Right hindlimb (tissue), 1 donor: ENCODE measurements around the gene ABLIM3.
"Not testable (repeated sequence)": the region's sequence is repeated elsewhere in the genome, so short reads cannot be mapped to it uniquely, and the experiment has no call there.

Experiments used
- DNase-seq: peaks from one replicate; pipeline ENCODE4 v3.0.0-alpha.2; 2018

ABLIM3 gene

DNA sequence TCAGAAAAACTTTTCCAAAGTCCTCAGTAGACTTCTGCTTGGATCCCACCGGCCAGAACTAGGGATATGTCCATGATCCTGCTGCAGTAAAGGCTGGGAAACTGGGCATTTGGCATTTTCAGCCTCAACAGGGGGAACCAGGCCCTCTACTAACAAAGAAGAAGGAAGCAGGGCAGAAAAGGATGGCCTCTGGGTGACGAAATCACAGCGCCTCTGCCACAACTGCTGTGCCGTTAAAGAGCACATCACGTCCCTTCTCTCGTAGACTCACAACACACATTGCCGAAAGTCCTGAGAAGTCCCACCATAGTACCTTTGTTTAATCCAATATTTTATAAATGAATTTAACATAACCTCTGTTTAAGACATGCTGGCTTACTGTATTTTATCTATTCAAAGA lies 120.0 kb downstream of the ABLIM3 start:
- DNase-seq: no peak

- no peak for DNase-seq
These were observed 121.0 kb downstream of the ABLIM3 start for GRCh38 chr5:149262315-149262714.

DNA sequence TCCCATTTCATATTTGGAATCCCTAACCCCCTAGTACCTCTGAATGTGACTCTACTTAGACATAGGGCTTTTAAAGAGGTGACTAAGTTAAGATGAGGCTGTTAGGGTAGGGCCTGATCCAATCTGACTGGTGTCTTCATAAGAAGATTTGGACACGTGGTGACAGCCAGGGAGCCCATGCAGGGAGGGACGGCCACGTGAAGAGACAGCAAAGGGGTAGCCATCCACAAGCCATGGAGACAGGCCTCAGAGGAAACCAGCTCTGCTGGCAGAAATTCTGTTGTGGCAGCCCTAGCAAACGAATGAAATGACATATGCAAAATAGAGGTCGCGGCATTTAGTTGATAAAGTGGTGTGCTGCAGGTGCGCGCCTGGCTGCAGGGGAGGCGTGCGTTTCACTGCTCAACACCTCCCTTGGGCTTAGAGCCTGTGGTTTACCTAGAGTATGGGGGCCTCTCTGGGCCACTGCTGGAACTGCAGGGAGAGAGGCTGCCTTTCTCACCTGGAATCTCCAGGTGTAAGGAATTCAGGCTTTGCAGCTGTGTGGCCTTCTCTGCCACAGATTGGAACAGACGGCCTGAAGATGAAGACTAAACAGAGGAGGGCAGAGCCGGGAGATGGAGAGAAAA lies 123.3 kb downstream of the ABLIM3 start:
- DNase-seq: no peak

- no peak for DNase-seq
These were observed 123.8 kb downstream of the ABLIM3 start for GRCh38 chr5:149265068-149265465.

DNA sequence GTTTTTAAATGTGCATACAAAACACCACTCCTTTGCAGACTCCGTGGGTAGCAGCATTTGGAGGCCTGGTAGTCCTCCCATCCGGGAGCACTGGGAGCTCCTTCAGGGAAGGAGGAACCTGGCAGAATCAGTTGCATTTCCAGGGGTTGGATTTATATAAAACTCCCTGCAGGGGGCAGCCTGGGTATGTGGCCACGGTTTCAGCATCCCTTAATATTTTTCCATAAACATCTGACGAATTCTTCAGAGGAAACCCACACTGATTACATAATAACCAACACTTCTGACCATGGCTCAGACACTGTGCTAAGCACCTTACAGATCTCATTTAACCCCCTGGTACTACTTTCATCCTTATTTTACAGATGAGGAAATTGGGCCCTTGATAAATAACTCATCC lies 124.3 kb downstream of the ABLIM3 start:
- DNase-seq: no peak

GRCh38 chr5:149267241-149267973 lies 126.1 kb downstream of the ABLIM3 start:
- DNase-seq: no peak

GRCh38 chr5:149268928-149269557 lies 127.8 kb downstream of the ABLIM3 start:
- no peak for DNase-seq

- DNase-seq: no peak
These were observed 130.0 kb downstream of the ABLIM3 start for GRCh38 chr5:149271195-149271715.

DNA sequence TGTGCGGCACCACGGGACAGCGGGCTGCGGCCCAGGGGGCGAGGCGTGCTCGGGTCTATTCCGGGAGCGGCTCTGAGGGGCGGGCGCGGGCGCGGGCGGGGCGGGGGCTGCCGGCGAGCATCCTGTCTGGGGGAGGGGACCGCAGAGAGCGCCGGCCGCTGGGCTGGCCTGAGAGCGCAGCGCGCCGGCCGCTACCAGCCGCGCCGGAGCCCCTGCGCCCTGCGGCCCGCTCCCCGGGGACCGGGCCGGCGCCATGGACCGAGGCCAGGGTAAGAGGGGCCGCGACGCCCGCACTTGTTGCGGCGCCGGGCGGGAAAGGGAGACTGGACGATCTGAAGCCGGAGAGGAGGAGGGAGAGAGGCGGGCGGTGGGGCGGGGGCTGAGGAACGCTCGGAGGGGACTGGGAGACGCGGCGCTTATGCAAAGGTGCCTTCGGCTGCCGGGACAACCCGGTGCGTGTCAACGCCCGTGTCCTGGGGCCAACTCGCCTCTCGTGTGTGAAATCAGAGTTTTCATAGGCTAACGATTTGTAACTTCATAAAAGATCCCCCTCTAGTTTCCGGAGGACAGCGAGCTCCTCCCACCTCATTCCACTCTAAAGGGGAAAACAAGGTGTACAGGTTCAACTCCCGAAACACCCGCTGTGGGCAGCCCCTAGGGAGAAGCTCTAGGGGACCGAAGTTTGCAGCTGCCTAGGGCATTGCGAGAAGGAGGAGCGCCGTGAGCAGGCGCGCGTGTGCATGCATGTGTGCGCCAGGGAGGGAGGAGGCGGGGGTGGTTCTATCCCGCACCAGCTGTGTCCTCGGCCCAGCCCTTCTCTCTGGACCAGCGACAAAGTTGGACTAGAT lies 130.6 kb downstream of the ABLIM3 start, which contains the start of gene AFAP1L1:
AFAP1L1 (plus strand) TSS at position 144 of the 848 bp plus-strand sequence; CDS start at position 254, 110 bp downstream.
- peak; percentile 73 for DNase-seq

GRCh38 chr5:149272781-149273180 lies 131.5 kb downstream of the ABLIM3 start:
- not testable (repeated sequence) for DNase-seq

GRCh38 chr5:149273237-149273636 lies 131.9 kb downstream of the ABLIM3 start:
- no peak for DNase-seq

DNA sequence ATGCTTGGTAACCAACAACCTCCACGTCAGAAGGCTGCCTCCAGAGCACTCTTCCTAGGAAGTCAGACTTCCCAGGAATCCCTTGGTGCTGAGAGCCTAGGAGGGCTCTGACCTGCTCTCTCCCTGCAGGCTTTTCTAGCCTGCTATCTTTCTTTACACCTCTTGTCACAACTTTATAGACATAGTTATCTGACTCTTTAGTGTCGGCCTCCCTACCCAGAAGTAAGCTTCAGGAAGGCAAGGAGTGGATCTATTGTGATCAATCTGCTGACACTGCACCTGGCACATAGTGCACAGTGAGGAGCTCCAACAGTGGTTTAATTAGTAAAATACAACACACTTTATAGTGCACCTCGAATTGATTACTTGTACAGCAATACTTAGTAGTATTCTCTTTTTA lies 132.7 kb downstream of the ABLIM3 start:
- no peak for DNase-seq

GRCh38 chr5:149274939-149275338 lies 133.6 kb downstream of the ABLIM3 start:
- DNase-seq: no peak

DNA sequence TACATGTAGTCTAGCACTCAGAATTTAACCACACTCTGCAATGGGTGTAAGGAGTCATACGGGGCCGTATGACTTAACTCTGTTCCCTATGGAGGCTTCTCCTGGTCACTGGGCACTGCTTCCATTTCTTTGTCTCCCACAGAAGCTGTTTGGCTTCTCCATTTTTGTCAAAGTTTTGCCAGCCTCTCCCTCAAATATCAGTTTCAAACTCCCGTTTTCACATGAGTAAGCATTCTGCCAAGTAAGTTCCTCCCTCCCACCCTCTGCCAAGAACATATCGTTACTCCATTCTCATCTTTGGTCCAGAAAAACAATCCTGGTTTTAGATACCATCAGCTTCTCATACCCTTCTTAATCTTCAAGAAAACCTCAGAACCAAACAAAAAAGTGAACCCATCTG lies 136.5 kb downstream of the ABLIM3 start:
- DNase-seq: no peak

DNA sequence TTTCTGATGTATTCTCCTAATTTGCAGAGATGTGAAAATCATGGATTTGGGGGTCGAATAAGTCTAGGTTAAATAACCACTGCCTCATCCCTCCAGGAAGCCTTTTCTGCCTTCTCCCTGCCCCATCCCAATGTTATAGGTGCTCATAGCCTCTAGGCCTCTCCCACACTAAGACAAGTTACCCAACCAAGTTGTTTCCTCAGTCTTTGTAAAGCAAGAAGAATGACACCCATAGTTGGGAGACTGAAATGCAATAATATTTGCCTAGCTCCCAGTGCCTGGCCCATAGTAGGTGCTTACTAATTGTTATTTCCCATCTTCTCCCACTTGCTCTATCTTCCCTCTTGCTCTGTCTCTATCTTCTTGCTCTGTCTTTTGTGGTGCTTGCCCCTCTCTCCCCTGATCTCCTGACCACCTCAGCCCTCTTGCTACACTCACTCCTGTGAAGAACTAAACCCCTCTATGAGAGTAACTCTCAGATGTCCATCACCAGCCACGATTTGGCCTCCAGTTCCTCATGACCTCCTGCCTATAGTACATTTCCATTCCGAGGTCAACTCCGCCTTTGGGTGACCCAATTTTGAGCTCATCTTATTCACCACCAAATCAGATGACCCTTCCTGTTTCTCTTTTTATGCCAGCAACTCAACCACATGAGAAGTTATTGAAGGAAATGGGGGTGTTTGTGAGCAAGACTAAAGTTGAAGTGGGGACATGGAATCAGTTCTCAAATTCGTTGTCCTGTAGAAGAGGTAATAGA lies 137.3 kb downstream of the ABLIM3 start:
- no peak for DNase-seq

DNA sequence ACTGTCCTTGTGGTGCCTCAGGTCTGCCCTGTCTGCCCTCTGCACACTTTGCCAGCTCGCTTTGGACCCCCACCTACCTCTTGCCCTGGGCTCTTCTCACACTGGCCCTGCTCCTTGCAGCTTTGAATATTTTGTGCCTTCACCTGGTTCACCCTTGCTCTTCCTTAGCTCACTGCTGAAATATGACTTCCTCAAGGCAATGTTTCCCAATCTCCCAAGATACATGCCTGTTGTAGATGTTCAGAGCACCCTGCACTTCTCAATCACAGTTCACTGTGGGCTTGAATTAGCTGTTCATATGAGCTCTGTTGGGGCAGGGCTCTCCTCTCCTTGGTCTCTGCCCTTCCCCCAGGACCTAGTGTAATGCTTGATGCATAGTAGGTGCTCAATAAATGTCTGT lies 138.4 kb downstream of the ABLIM3 start:
- DNase-seq: no peak

DNA sequence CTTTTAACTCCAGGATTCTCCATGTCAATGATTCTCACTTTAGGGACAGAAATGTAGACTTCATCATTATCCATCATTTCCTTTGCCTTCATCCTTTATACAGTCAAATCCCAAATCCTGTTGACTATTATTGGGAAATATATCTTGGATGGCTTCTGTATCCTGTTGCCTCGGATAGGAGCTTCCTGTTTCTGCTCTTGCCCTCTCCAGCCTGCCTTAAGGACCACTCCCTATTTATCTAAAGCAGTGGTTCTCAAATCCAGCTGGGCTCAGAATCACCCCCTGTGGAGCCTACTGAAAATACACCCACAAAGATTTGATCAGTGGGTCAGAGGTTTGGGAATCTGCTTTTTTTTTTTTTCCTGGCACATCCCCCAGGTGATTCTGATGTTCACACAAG lies 138.8 kb downstream of the ABLIM3 start:
- DNase-seq: no peak

DNA sequence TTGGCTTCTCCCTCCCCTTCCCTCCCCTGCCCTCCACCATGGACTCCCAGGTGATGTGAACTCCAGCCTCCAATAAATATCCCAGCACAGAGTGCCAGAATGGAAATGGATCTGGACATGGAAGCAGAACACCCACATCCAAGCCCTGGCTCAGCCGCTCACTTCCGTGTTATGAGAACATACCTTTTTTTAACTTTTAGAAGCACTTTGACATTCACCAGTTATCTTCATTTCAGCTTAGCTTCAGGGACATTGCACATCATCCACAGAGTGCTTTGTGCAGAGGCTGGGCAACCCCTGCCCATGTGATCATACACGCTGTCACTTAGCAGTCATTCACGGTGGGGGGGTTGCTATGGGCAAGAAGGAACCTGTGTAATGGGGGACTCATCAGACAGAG lies 139.5 kb downstream of the ABLIM3 start:
- DNase-seq: no peak

GRCh38 chr5:149282027-149282965 lies 141.0 kb downstream of the ABLIM3 start:
- DNase-seq: no peak

DNA sequence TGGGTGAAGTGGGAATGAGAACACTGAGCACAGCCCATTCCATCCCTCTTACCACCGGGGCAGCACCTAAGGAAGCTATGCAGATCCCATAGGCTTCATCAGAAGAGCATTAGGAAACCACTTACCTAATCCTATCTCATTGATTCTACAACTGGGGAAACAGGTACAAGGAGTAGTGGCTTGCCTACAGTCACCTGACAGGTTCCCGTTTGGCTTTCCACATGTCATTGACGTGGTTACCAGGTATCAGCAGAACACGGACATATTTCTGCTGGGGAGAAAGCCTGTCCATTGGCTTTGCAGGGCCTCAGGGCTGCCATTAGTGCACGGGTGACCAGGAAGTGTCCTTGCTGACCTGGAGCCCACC lies 141.7 kb downstream of the ABLIM3 start:
- DNase-seq: no peak
